ENCODE measurements around the gene TMEM256. TPM values are rescaled to one million over a fixed set of nuclear protein-coding genes. Genes with fewer than 3 reads are reported as not detected.
A peak's percentile ranks its signal among the peaks of the same experiment; 100 is the strongest.

TMEM256 gene
- total and polyA plus RNA-seq, 11 donors: 51.9 to 195 (median 69.8) TPM

- H3K4me3 ChIP-seq: no peak overlapping the region
- intact Hi-C loops (cut with DNase I): loop anchor here (2.0 to 10.0 kb wide), 14 partner anchors 36 to 328 kb away; partner anchors contain the start of genes FGF11 (in 5 of the 10), TMEM102 (in 5 of the 10), PLSCR3 (in 4 of the 10) and SENP3 (in 3 of the 10)
Observed at GRCh38 chr17:7356756-7357155, 47.1 kb downstream of the TMEM256 start.

GRCh38 chr17:7356072-7356549 is 47.8 kb downstream of the TMEM256 start:
- TF ChIP-seq CTCF (IDR thresholded peaks at IDR 0.05) (peak; percentile 76 to 90 (median 84)), POLR2A (IDR thresholded peaks at IDR 0.05) (no peak)
- ATAC-seq (peak; percentile 11 to 48 (median 16)), DNase-seq (peak; percentile 74 to 92 (median 80))
- Histone ChIP-seq H3K36me3 (no peaks in the 10 kb centered on the region), H3K9me3 (no peaks in the 10 kb centered on the region), H3K27me3 (no peaks in the 10 kb centered on the region), H3K4me3 (no peak overlapping the region), H3K27ac (peak overlapping the region in 1 of 12 donors; percentile 47), H3K4me1 (peaks cover 0 to 43% (median 25%) of the 10 kb centered on the region in 12 donors)
- WGBS, 4 donors: 12 to 30% (median 18%) methylated on average over 6 to 12 of the region's 12 CpGs
- intact Hi-C loops (cut with DNase I): loop anchor here (2.0 to 10.0 kb wide), 14 partner anchors 36 to 329 kb away; partner anchors contain the start of genes FGF11 (in 5 of the 10), TMEM102 (in 5 of the 10), PLSCR3 (in 4 of the 10) and SENP3 (in 3 of the 10)

More at GRCh38 chr17:7356756-7357155, 47.1 kb downstream of the TMEM256 start:
- Histone ChIP-seq H3K4me1 (peaks cover 0 to 41% (median 25%) of the 10 kb centered on the region in 12 donors), H3K27ac (peak overlapping the region in 2 of 12 donors; percentile 9 to 30), H3K36me3 (no peaks in the 10 kb centered on the region), H3K27me3 (no peaks in the 10 kb centered on the region), H3K9me3 (no peaks in the 10 kb centered on the region)
- ATAC-seq (no peak), DNase-seq (no peak)
- TF ChIP-seq POLR2A (IDR thresholded peaks at IDR 0.05): no peak
- TF ChIP-seq CTCF (IDR thresholded peaks at IDR 0.05): no peak
- WGBS, 4 donors: 60 to 75% (median 64%) methylated on average over 8 of the region's 8 CpGs

- Histone ChIP-seq H3K36me3 (no peaks in the 10 kb centered on the region), H3K27ac (peak overlapping the region in 4 of 12 donors; percentile 11 to 47 (median 38)), H3K9me3 (no peaks in the 10 kb centered on the region), H3K4me1 (peaks cover 0 to 48% (median 26%) of the 10 kb centered on the region in 12 donors), H3K27me3 (no peaks in the 10 kb centered on the region), H3K4me3 (no peak overlapping the region)
- intact Hi-C loops (cut with DNase I): loop anchor here (2.0 to 10.0 kb wide), 13 partner anchors 37 to 329 kb away; partner anchors contain the start of genes FGF11 (in 5 of the 10), TMEM102 (in 5 of the 10), PLSCR3 (in 4 of the 10) and MPDU1 (in 2 of the 10)
- TF ChIP-seq CTCF (IDR thresholded peaks at IDR 0.05): no peak
- no peak for TF ChIP-seq POLR2A (IDR thresholded peaks at IDR 0.05)
- WGBS, 4 donors: 71 to 83% (median 78%) methylated on average over 8 of the region's 8 CpGs
- no peak for ATAC-seq
- no peak for DNase-seq
Observed at GRCh38 chr17:7355573-7355972, 48.3 kb downstream of the TMEM256 start.

DNA sequence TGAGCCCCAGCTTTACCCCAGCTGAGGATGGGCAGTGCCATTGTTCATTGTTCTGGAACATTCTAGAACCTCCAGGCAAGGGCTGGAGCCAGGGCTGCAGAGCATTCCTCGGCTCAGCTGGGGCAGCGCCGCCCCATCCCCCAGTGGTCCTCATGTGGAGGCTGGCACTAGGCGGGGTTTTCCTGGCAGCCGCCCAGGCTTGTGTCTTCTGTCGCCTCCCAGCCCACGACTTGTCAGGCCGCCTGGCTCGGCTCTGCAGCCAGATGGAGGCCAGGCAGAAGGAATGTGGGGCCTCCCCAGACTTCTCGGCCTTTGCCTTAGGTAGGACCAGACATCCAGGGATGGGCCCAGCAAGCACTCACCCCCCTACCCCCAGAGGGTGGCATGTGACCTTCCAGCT is 48.8 kb downstream of the TMEM256 start, which contains the start of gene TMEM95:
Gene TMEM95 (plus strand): TSS at position 104 of the 400 bp plus-strand sequence. CDS start 49 bp downstream, at position 153.
- intact Hi-C loops (cut with DNase I): loop anchor here (2.0 to 10.0 kb wide), 13 partner anchors 37 to 330 kb away; partner anchors contain the start of genes FGF11 (in 5 of the 10), TMEM102 (in 5 of the 10), PLSCR3 (in 4 of the 10) and MPDU1 (in 2 of the 10)
- H3K4me3 ChIP-seq: no peak within 1 kb of the TSS
- no peak for TF ChIP-seq CTCF (IDR thresholded peaks at IDR 0.05)
- TF ChIP-seq POLR2A (IDR thresholded peaks at IDR 0.05): no peak
- peaks cover 0 to 53% (median 29%) of the 10 kb centered on the region in 12 donors for H3K4me1 ChIP-seq
- no peaks in the 10 kb centered on the region for H3K36me3 ChIP-seq
- no peaks in the 10 kb centered on the region for H3K9me3 ChIP-seq
- DNase-seq (peak in 4 of 5 donors; percentile 63 to 79 (median 69)), ATAC-seq (peak in 2 of 4 donors; percentile 14 to 28)
- WGBS, 4 donors: 20 to 51% (median 44%) methylated on average over 1 to 10 of the region's 10 CpGs
- peak within 1 kb of the TSS in 5 of 12 donors; percentile 11 to 47 (median 37) for H3K27ac ChIP-seq
- no peaks in the 10 kb centered on the region for H3K27me3 ChIP-seq

All from heart left ventricle (tissue), 16 donors.